GM23338 (cell line): Measurements from ENCODE around the gene NFKBIB. TPM values are rescaled to one million over a fixed set of nuclear protein-coding genes. Genes with fewer than 3 reads are reported as not detected.
A peak's percentile ranks its signal among the peaks of the same experiment; 100 is the strongest.

Experiments used
- ATAC-seq: fragments of 200-7000 bp; cut with Tn5 transposase; 3 replicates; pipeline ENCODE4 v1.9.1; 2020
- DNase-seq: peaks from one replicate; pipeline ENCODE4 v3.0.0-alpha.2; 2015; ENCODE audit warnings: low spot score
- H2AFZ ChIP-seq: fragments of 200-600 bp; sonication (generic); 2 replicates; pipeline ENCODE4 v1.8.0; 2016; ENCODE audit warnings: antibody characterized with exemption, mild to moderate bottlenecking, moderate library complexity
- H3F3A ChIP-seq: fragments of 200-600 bp; sonication (generic); replicated peaks from 2 replicates; pipeline ENCODE4 v1.8.0; 2017; ENCODE audit warnings: antibody characterized with exemption, mixed run types, low read depth
- H3K27ac ChIP-seq: fragments of 200-600 bp; sonication (generic); 2 replicates; pipeline ENCODE4 v1.6.1; 2016; ENCODE audit warnings: low read depth
- H3K27me3 ChIP-seq: fragments of 200-600 bp; sonication (generic); 2 replicates; pipeline ENCODE4 v1.8.0; 2016; ENCODE audit warnings: mild to moderate bottlenecking, mixed run types, moderate library complexity; ENCODE audit not compliant: insufficient read depth
- H3K36me3 ChIP-seq: fragments of 200-600 bp; sonication (generic); 2 replicates; pipeline ENCODE4 v1.8.0; 2016; ENCODE audit warnings: mild to moderate bottlenecking; ENCODE audit not compliant: insufficient read depth
- H3K4me1 ChIP-seq: fragments of 200-600 bp; sonication (generic); 2 replicates; pipeline ENCODE4 v1.8.0; 2016; ENCODE audit warnings: mild to moderate bottlenecking, moderate library complexity; ENCODE audit not compliant: insufficient read depth
- H3K4me2 ChIP-seq: fragments of 200-600 bp; sonication (generic); 2 replicates; pipeline ENCODE4 v1.7.1; 2017; ENCODE audit warnings: mixed run types
- H3K4me3 ChIP-seq: fragments of 200-600 bp; sonication (generic); 2 replicates; pipeline ENCODE4 v1.6.1; 2016; ENCODE audit warnings: mixed run types
- H3K79me2 ChIP-seq: fragments of 200-600 bp; sonication (generic); replicated peaks from 2 replicates; pipeline ENCODE4 v1.8.0; 2017; ENCODE audit warnings: mild to moderate bottlenecking; ENCODE audit not compliant: insufficient read depth
- H3K9me2 ChIP-seq: fragments of 200-600 bp; sonication (generic); 2 replicates; pipeline ENCODE4 v1.8.0; 2017; ENCODE audit not compliant: insufficient read depth
- H4K20me1 ChIP-seq: fragments of 200-600 bp; sonication (generic); replicated peaks from 2 replicates; pipeline ENCODE4 v1.8.0; 2017; ENCODE audit warnings: mild to moderate bottlenecking; ENCODE audit not compliant: insufficient read depth
- H3K27ac Mint-ChIP-seq: 2 replicates; pipeline ENCODE4 v1.8.0; 2020; ENCODE audit warnings: inconsistent platforms, mild to moderate bottlenecking, moderate library complexity, mixed read lengths
- H3K27me3 Mint-ChIP-seq: 3 replicates; pipeline ENCODE4 v1.8.0; 2022; ENCODE audit warnings: low read depth, mild to moderate bottlenecking, moderate library complexity, mixed read lengths, inconsistent platforms; ENCODE audit not compliant: insufficient read depth, poor library complexity
- H3K36me3 Mint-ChIP-seq: 3 replicates; pipeline ENCODE4 v1.8.0; 2021; ENCODE audit warnings: low read depth, mild to moderate bottlenecking, inconsistent platforms, moderate library complexity, mixed read lengths
- H3K4me1 Mint-ChIP-seq: 3 replicates; pipeline ENCODE4 v1.8.0; 2020; ENCODE audit warnings: mild to moderate bottlenecking, inconsistent platforms, mixed read lengths
- H3K4me3 Mint-ChIP-seq: 3 replicates; pipeline ENCODE4 v1.8.0; 2021; ENCODE audit warnings: moderate library complexity, mild to moderate bottlenecking, inconsistent platforms, mixed read lengths
- H3K9me3 Mint-ChIP-seq: 3 replicates; pipeline ENCODE4 v1.8.0; 2020; ENCODE audit warnings: moderate library complexity, mild to moderate bottlenecking, inconsistent platforms, mixed read lengths
- CTCF ChIP-seq, 2 experiments: fragments of 200-600 bp in 1 of 2; sonication (generic) in 1 of 2; conservative IDR thresholded peaks; 2 replicates each; pipeline versions ENCODE4 v1.5.1 to v1.6.1; 2016 to 2017; ENCODE audit warnings: antibody characterized with exemption in 2 of 2, low read depth in 2 of 2, mild to moderate bottlenecking in 2 of 2, moderate library complexity in 1 of 2
- EZH2 ChIP-seq: fragments of 200-600 bp; sonication (generic); IDR thresholded peaks from one replicate; pipeline ENCODE4 v1.8.0; 2017; ENCODE audit warnings: antibody characterized with exemption, mild to moderate bottlenecking, low read depth; ENCODE audit not compliant: unreplicated experiment
- EZH2phosphoT487 ChIP-seq: fragments of 200-600 bp; sonication (generic); IDR thresholded peaks from one replicate; pipeline ENCODE4 v1.8.1; 2018; ENCODE audit warnings: antibody characterized with exemption; ENCODE audit not compliant: unreplicated experiment
- JUNB ChIP-seq: IDR thresholded peaks from one replicate; pipeline ENCODE4 v1.6.1; 2016; ENCODE audit warnings: antibody characterized with exemption; ENCODE audit not compliant: unreplicated experiment
- STAT1 ChIP-seq: IDR thresholded peaks from one replicate; pipeline ENCODE4 v1.6.1; 2016; ENCODE audit warnings: antibody characterized with exemption; ENCODE audit not compliant: unreplicated experiment
- ZNF114 ChIP-seq: fragments of 250-450 bp; sonication (Bioruptor Pico); IDR thresholded peaks from 2 replicates; pipeline ENCODE4 v1.5.0; 2020; ENCODE audit warnings: mild to moderate bottlenecking, moderate library complexity
- polyA plus RNA-seq: library from polyadenylated mRNA; unstranded; fragments of >200 nt; fragmentation: Nextera tagmentation; extraction: Ambion mirVana; gene quantifications from 2 replicates; pipeline ENCODE4 v1.2.1, GENCODE V29; 2016
- total RNA-seq: library from RNA; depleted of rRNA; stranded (reverse); fragments of >200 nt; shearing (Covaris generic); gene quantifications from 2 replicates; pipeline ENCODE4 v1.2.3, GENCODE V29; 2014
- TF ChIP-seq, protein P1 (sequence below): fragments of 250-450 bp; sonication (Bioruptor Pico); IDR thresholded peaks from 2 replicates; pipeline ENCODE4 v1.5.0; 2020; ENCODE audit warnings: mild to moderate bottlenecking, moderate library complexity

Gene NFKBIB
- total and polyA plus RNA-seq, 2 experiments from 2014 or later = 39.5 to 39.6 TPM

- Histone ChIP-seq H3K27ac (no peak overlapping the region), H2AFZ (no peak overlapping the region), H3K9me2 (no peaks in the 10 kb centered on the region), H3K4me1 (peaks cover 17% of the 10 kb centered on the region), H4K20me1 (no peaks in the 10 kb centered on the region), H3K27me3 (peaks cover 3% of the 10 kb centered on the region; the same call in 1 of the 2 replicates), H3F3A (0 out of 2 replicates have a peak, but pooled peaks cover 3% of the 10 kb centered on the region), H3K4me3 (no peak overlapping the region), H3K36me3 (no peaks in the 10 kb centered on the region), H3K79me2 (no peaks in the 10 kb centered on the region), H3K4me2 (no peak overlapping the region)
- Mint-ChIP-seq H3K4me1 (peaks cover 21% of the 10 kb centered on the region), H3K27me3 (peaks cover 10% of the 10 kb centered on the region), H3K4me3 (no peak overlapping the region), H3K27ac (no peak overlapping the region; the same call in 1 of the 2 replicates), H3K36me3 (no peaks in the 10 kb centered on the region), H3K9me3 (no peaks in the 10 kb centered on the region; the same call in 2 of the 3 replicates)
- no peak for ATAC-seq
- DNase-seq = no peak
- TF ChIP-seq STAT1 (no peak), EZH2phosphoT487 (no peak), CTCF (conservative IDR thresholded peaks at IDR 0.05; ENCODE audit: low read depth in 2 of 2) (peak in 1 of 2 experiments; percentile 21; a peak in 1 of 4 replicates)
These were observed 23.9 kb upstream of the NFKBIB start for GRCh38 chr19:38875656-38876395.

DNA sequence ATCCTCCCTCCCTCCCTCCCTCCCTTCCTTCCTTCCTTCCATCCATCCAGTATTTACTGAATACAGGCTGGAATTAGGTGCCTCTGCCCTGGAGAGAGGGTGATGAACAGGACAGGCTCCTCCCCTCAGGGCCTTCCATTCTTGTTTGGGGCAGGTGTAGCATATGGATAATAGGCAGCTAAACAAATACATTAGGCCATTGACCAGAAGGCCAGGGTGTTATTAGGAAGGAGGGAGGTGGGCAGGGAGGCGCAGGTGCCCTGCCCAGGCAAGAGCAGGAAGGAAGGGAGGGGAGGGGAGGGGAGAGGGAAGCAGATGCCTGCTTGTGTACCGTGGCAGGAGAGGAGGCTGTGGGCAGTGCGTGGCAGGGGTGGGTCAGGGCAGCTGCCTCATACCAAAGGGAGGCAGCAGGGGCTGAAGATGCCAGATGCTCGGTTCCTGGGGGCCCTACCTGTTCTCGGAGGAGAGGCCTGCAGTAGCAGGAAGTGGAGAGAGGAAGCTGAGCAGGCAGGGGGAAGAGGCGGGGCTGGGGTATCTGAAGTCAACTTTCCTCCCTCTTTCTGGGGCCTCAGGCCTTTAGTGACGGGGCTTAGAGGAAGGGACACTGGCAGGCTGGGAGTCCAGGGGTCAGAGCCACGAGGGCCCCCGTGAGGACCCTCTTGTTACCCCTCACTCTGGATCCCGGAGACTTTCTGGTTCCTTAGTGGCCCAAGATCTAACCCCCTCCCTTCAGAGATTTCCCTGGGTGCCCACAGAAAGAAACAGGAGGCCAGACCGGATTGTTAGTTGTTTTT lies 21.8 kb upstream of the NFKBIB start, which contains the start of gene RINL:
Gene RINL, minus strand, starts transcription at position 495 of the 794 bp plus-strand sequence. CDS start 1,533 bp downstream, outside the sequence.
- no peak within 1 kb of the TSS for H3K27ac ChIP-seq
- peaks cover 3% of the 10 kb centered on the region; the same call in 1 of the 2 replicates for H3K27me3 ChIP-seq
- peak within 1 kb of the TSS; percentile 66; the same call in 1 of the 2 replicates for H2AFZ ChIP-seq
- no peaks in the 10 kb centered on the region for H3K79me2 ChIP-seq
- no peaks in the 10 kb centered on the region for H3K9me2 ChIP-seq
- Mint-ChIP-seq H3K27ac (peak within 1 kb of the TSS; percentile 48; the same call in 1 of the 2 replicates), H3K27me3 (peaks cover 8% of the 10 kb centered on the region), H3K36me3 (no peaks in the 10 kb centered on the region), H3K9me3 (no peaks in the 10 kb centered on the region), H3K4me1 (peaks cover 27% of the 10 kb centered on the region), H3K4me3 (peak within 1 kb of the TSS; percentile 38)
- 0 out of 2 replicates have a peak, but pooled peaks cover 2% of the 10 kb centered on the region for H3F3A ChIP-seq
- H3K4me1 ChIP-seq = peaks cover 17% of the 10 kb centered on the region
- H3K4me3 ChIP-seq = 0 out of 2 replicates have a peak within 1 kb of the TSS, but pooled peaks have one; percentile 10
- ATAC-seq (peak; percentile 44), DNase-seq (peak; percentile 43)
- no peaks in the 10 kb centered on the region for H3K36me3 ChIP-seq
- H4K20me1 ChIP-seq = no peaks in the 10 kb centered on the region
- peak within 1 kb of the TSS; percentile 60 for H3K4me2 ChIP-seq
- TF ChIP-seq EZH2 (no peak), JUNB (no peak), ZNF114 (CRISPR knock-in tag) (no peak), CTCF (conservative IDR thresholded peaks at IDR 0.05; ENCODE audit: low read depth in 2 of 2) (no peak)
- TF ChIP-seq, protein P1, sequence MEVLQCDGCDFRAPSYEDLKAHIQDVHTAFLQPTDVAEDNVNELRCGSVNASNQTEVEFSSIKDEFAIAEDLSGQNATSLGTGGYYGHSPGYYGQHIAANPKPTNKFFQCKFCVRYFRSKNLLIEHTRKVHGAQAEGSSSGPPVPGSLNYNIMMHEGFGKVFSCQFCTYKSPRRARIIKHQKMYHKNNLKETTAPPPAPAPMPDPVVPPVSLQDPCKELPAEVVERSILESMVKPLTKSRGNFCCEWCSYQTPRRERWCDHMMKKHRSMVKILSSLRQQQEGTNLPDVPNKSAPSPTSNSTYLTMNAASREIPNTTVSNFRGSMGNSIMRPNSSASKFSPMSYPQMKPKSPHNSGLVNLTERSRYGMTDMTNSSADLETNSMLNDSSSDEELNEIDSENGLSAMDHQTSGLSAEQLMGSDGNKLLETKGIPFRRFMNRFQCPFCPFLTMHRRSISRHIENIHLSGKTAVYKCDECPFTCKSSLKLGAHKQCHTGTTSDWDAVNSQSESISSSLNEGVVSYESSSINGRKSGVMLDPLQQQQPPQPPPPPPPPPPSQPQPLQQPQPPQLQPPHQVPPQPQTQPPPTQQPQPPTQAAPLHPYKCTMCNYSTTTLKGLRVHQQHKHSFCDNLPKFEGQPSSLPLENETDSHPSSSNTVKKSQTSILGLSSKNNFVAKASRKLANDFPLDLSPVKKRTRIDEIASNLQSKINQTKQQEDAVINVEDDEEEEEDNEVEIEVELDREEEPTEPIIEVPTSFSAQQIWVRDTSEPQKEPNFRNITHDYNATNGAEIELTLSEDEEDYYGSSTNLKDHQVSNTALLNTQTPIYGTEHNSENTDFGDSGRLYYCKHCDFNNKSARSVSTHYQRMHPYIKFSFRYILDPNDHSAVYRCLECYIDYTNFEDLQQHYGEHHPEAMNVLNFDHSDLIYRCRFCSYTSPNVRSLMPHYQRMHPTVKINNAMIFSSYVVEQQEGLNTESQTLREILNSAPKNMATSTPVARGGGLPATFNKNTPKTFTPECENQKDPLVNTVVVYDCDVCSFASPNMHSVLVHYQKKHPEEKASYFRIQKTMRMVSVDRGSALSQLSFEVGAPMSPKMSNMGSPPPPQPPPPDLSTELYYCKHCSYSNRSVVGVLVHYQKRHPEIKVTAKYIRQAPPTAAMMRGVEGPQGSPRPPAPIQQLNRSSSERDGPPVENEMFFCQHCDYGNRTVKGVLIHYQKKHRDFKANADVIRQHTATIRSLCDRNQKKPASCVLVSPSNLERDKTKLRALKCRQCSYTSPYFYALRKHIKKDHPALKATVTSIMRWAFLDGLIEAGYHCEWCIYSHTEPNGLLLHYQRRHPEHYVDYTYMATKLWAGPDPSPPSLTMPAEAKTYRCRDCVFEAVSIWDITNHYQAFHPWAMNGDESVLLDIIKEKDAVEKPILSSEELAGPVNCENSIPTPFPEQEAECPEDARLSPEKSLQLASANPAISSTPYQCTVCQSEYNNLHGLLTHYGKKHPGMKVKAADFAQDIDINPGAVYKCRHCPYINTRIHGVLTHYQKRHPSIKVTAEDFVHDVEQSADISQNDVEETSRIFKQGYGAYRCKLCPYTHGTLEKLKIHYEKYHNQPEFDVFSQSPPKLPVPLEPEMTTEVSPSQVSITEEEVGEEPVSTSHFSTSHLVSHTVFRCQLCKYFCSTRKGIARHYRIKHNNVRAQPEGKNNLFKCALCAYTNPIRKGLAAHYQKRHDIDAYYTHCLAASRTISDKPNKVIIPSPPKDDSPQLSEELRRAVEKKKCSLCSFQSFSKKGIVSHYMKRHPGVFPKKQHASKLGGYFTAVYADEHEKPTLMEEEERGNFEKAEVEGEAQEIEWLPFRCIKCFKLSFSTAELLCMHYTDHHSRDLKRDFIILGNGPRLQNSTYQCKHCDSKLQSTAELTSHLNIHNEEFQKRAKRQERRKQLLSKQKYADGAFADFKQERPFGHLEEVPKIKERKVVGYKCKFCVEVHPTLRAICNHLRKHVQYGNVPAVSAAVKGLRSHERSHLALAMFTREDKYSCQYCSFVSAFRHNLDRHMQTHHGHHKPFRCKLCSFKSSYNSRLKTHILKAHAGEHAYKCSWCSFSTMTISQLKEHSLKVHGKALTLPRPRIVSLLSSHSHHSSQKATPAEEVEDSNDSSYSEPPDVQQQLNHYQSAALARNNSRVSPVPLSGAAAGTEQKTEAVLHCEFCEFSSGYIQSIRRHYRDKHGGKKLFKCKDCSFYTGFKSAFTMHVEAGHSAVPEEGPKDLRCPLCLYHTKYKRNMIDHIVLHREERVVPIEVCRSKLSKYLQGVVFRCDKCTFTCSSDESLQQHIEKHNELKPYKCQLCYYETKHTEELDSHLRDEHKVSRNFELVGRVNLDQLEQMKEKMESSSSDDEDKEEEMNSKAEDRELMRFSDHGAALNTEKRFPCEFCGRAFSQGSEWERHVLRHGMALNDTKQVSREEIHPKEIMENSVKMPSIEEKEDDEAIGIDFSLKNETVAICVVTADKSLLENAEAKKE = no peak
